GM21526 (cell line): Measurements from ENCODE around the gene MORC3.
"Not testable (repeated sequence)": the region's sequence is repeated elsewhere in the genome, so short reads cannot be mapped to it uniquely, and the experiment has no call there.

Experiments
- ATAC-seq: cut with Tn5 transposase; IDR thresholded peaks from one replicate; pipeline ENCODE4 v1.9.1; 2021; ENCODE audit warnings: moderate library complexity; ENCODE audit not compliant: unreplicated experiment, low FRiP score

The MORC3 gene

DNA sequence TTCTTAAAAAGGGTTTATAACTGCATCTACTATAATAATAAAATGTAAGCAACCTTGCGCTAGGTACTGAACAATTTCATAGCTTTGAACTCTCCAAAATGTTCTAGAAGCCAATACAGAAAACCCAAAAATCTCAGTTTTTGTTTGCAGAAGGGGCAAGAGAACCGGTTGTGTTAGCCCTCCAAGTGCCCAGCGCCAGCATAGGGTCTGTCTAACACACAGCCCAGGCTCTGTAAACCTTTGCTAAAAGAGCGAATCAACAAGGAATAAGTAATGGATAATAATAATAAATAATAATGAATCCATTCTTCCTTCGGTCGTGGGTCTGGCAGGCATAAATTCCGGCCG is 64.9 kb downstream of the MORC3 start:
- no peak for ATAC-seq

DNA sequence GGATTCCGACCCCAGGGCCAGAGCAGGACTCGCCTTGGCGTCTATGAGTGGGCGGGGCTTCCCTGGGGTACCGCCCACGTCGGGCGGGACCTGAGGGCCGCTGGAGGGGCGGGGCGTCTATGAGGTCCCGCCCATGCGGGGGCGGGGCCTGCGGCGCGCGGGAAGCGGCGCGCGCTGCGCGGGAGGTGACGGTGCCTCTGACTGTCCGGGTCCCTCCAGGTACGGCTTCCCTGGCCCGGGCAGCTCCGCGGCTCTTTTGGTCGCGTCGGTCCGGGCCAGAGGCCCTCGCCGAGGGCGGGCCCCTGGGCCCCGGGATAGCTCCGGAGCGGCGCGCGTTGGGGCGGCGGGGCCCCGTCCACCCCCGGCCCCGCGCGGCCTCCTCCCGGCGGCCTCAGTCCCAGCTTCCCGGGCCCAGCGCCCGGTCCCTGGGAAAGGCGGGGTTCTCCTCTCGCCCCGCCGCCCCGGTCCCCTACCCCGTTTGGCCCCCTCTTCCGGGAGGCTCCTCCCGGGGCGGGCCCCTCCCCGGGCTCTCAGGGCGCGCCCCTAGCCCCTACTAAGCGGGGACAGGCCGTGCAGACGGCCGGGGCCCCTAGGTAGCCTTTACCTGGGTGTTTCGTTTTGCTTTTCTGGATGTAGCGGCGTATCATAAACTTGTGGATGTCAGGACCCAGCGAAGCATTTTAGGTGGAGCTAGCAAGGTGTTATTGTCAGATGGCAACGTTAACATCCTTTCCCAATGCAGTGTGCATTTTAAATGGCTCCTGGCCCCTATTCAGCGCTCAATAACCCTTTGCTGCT is 65.4 kb downstream of the MORC3 start, which contains the start of gene CHAF1B:
TSS of gene CHAF1B (plus strand) at position 160 of the 798 bp plus-strand sequence. CDS start 745 bp downstream, outside the sequence.
- peak; percentile 87 for ATAC-seq

DNA sequence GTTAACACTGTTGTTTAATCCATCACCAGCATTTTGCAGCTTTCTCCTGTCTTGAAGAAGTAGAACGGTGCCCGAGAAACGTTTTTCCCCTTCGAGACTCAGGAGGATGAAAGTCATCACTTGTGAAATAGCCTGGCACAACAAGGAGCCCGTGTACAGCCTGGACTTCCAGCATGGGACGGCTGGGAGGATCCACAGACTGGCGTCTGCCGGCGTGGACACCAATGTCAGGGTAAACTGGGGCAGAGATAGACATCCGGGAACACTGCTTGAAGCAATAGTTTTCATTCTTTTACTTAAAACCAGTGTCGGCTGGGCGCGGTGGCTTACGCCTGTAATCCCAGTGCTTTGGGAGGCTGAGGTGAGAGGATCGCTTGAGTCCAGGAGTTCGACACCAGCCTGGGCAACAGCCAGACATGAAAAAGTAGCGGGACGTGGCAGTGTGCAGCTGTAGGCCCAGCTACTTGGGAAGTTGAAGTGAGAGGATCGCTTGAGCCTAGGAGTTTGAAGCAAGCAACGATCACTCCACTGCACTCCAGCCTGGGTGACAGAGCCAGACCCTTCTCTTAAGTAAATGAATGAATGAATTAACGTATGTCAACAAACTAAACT is 66.1 kb downstream of the MORC3 start:
- no peak for ATAC-seq

DNA sequence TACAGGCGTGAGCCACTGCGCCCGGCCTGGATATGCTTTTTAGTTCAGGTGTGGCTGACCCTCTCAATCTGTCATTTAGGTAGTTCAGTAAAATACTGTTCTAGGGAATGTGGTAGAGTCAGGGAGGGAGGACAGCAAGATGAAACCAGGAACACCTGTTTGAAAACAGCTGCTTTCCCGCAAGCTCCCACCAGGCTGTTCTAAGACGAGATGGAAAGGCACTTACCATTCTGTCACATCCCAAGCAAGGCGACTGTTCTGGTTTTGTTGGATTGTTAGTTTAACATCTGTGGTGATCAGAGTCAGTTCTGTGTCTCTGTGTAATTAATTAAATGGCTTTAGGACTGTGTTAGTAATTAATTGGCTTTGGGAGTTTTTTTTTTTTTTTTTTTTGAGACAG is 68.1 kb downstream of the MORC3 start:
- ATAC-seq, result no peak

DNA sequence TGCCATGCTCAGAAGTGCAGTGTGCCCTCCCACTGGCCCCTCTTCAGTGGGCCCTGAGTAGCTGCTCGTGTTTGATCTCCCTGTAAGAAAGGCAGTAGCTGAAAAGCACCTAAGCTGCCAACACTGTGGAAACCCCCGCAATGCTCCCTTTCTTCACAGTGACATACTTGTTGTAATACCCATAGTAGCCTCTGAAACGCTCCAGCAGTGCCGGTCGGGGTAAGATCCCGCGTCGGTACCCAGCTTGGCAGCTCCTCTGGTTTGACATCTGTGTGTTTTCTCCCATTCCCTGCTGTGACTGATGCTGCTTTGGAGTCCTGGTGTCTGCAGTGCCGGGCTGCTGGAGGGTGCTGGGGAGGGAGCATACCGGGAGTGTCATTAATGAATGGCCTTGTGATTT is 68.8 kb downstream of the MORC3 start:
- ATAC-seq, result no peak

DNA sequence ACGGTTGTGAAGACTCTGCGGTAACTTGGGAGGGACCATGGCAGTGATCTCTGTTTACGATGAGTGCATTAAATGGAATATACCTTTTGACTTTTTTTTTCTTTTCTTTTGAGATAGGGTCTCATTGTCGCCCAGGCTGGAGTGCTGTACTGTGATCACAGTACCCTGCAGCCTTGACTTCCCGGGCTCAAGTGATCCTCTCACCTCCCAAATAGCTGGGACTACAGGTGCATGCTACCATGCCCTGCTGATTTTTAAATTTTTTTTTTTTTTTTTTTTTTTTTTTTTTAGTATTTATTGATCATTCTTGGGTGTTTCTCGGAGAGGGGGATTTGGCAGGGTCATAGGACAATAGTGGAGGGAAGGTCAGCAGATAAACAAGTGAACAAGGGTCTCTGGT is 71.7 kb downstream of the MORC3 start:
- ATAC-seq, result not testable (repeated sequence)

DNA sequence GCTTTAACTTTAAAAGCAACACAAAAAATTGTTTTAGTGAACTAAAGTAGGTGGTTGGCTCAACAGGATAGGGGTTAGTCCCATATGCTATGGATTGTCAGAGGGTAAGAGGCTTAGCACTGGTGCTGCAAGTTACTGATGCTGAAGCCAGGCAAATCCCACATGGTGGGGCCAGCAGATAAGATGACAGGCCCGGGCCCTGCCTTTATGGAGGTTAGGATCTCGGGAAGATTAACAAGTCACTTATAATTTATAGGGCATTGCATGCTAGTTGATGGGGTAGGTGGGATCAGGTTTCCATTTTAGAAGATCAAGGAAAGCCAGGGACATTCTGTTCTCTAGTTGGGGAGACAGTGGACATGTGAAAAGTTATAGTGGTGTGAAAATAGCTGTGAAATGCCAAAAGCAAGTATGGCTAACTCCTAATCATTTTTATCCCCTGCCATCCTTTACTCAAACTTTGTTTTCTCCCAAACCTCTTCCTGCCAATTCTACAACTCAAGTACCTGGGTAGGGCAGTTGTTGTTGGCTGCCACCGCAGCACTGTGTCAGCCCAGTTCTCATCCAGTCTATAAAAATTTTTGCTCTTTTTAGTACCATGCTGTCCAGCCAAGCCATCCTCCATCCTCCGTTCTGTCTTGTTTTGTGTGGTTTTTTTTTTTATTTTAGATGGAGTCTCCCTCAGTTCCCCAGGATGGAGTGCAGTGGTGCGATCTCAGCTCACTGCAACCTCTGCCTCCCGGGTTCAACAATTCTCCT is 75.5 kb downstream of the MORC3 start:
- ATAC-seq, result no peak

DNA sequence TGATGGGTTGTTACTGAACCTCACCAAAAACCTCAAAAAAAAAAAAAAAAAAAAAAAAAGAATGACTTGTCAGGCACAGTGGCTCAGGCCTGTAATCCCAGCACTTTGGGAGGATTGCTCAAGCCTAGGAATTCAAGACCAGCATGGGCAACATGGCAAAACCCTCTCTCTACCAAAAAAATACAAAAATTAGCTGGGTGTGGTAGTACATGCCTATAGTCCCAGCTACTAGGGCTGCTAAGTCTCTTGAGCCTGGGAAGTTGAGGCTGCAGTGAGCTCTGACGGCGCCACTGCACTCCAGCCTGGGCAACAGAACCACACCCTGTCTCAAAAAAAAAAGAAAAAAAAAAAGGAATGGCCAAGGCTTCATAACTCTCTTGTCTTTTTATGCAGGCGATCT is 76.3 kb downstream of the MORC3 start:
- ATAC-seq, result no peak

DNA sequence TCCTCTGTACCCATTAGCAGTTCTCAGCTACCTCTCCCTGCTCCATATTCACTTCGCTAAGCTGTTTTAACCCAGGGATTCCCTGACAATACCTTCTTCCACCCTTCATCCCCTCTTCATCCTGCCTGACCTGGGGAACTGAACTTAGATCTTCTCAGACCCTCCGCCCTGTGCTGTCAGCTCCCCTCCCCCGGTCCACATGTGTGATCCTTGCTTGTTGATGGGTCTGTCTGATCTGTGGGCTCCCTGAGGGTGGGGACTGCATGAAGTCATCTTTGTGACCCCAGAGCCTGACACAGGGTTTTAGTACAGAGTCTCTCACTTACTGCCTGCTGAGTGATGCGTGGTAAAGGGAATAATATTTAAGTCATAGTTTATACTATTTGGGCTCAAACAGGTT is 77.0 kb downstream of the MORC3 start:
- no peak for ATAC-seq

DNA sequence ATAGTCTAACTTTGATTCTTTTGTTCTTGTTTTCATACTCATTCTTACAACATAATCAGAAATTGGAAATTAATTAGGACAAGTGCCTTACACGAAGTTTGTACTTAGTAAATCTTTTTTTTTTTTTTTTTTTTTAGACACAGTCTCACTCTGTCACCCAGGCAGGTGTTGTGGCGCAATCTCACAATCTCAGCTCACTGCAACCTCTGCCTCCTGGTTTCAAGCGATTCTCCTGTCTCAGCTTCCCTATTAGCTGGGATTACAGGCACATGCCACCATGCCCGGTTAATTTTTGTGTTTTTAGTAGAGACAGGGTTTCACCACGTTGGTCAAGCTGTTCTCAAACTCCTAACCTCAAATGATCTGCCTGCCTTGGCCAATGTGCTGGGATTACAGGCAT is 77.6 kb downstream of the MORC3 start:
- no peak for ATAC-seq

DNA sequence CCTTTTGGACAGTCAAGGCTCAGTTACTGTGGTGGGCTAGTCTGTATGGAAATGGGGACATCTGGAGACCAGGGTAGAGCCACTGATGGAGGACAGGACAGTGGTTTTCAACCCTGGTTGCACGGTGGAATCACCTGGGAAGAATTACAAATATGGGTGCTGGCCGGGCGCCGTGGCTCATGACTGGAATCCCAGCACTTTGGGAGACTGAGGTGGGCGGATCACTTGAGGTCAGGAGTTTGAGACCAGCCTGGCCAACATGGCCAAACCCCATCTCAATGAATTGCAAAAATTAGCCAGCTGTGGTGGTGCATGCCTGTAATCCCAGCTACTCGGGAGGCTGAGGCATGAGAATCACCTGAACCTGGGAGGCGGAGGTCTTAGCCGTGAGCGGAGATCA is 79.7 kb downstream of the MORC3 start:
- ATAC-seq, result not testable (repeated sequence)

DNA sequence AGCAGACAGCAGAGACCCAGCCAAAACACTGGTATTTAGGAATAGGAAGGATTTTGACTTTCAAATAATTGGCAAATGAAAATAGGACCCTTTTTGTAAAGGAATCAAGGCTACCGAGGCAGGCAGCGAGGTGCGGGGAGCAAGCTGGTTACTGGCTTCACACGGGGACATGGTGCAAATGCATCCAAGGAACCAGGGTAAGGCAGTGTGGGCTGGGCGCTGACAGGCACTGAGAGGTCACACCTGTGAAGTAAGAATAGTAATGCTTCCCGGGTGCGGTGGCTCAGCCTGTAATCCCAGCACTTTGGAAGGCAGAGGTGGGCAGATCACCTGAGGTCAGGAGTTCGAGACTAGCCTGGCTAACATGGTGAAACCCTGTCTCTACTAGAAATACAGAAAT is 80.7 kb downstream of the MORC3 start:
- no peak for ATAC-seq

DNA sequence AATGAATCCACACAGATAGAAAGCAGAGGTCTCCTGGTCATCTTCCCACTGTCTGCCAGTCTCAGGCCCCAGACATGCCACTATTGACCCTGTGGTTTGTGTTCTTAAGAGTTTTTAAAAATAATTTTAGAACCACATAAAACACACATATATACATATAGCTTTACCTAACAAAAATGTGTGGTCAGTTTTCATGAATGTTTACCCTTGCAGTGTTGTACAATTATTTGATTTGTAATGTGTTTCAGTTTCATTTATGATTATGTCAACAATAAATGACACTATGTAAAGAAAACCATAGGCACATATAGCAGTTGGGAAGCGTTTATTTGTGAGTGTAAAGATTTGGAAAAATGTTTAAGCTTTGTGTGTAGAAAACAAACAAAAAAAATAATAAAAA is 82.3 kb downstream of the MORC3 start:
- ATAC-seq, result no peak

DNA sequence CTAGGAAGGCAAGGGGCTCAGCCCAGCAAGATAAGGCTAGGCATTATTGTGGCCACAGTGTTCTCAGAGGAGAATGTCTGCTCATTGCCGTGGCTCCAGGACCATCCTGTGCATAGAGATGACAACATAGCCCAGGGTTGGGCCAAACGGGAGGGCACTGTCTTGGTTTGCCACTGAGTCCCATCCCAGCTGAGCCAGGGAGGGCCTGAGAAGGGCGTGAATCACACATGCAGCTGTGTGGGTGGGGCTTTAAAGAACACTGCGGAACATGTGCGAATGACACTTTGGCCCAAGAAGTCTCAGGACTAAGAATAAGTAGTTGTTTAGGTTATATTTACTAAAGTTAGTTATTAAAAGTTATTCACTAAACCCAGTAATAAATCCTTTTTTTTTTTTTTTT is 83.7 kb downstream of the MORC3 start:
- ATAC-seq, result no peak

DNA sequence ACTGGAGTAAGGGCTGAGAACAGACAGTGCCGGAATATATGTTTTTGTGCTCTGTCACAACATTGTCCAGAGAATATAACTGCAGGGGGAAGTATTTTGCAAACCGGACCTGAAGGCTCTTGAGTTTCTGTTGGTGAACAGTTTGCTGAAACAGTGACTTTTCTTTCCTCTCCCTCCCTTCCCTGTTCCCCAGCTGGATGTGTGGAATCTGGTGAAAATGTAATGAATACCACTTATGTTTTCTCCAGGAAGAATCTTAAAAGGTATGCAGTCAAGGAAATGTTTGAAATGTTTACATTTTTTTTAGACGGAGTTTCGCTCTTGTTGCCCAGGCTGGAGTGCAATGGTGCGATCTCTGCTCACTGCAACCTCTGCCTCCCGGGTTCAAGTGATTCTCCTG is 88.6 kb downstream of the MORC3 start:
- ATAC-seq, result no peak

DNA sequence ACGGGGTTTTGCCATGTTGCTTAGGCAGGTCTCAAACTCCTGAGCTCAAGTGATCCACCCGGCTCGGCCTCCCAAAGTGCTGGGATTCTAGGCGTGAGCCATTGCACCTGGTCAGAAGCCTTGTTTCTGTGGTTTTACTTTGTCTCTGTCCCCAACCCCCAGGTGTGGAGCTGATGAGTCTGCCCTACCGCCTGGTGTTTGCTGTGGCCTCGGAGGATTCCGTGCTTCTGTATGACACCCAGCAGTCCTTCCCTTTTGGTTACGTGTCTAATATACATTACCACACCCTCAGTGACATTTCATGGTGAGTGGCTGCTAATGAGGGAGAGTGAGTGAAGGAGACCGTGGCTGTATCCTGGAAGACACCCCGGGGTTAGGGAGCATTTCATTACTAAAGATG is 91.3 kb downstream of the MORC3 start:
- ATAC-seq, result no peak

DNA sequence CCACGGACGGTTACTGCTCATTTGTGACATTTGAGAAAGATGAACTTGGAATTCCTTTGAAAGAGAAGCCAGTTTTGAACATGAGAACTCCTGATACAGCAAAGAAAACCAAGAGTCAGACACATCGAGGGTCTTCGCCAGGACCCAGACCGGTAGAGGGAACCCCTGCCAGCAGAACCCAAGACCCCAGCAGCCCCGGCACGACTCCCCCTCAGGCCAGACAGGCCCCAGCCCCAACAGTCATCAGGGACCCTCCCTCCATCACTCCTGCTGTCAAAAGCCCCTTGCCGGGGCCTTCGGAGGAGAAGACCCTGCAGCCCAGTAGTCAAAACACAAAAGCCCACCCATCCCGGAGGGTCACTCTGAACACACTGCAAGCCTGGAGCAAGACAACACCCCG is 92.9 kb downstream of the MORC3 start:
- ATAC-seq, result no peak

DNA sequence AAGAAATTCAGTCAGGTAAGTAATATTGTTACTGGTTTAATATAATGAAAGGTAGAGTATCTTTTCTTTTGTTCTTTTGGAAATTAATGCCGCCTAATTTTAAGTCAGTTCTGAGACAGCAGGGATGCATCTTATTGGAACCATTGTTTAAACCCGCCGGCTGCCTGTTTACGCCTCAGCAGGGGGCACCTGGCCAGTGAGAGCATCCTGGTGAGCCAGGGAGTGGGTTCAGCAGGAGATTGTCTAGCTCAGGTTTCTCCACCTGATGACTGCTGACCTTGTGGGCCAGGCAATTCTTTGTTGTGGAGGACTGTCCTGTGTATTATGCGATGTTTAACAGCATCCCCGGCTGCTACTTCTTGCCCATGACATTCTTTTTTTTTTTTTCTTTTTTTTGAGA is 95.4 kb downstream of the MORC3 start:
- ATAC-seq, result no peak

DNA sequence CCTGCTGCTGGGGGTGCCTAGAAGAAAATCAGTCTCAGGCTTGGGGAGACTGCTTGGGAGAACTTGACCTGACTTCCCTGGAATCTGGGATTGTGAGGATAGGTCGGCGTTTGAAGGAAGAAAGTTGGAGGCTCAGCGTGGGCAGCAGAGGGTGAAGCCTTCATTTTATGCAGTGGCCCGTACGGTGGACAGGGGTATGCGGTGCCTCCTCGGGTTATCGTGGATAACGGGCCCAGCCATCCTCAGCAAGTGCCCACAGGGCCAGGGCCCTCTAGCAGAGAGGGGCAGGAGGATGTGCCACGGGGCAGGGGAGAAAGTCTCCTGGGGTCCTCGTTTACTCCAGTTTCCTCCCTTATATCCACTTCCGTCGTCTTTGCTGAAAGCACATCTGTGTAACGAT is 99.2 kb downstream of the MORC3 start:
- no peak for ATAC-seq

DNA sequence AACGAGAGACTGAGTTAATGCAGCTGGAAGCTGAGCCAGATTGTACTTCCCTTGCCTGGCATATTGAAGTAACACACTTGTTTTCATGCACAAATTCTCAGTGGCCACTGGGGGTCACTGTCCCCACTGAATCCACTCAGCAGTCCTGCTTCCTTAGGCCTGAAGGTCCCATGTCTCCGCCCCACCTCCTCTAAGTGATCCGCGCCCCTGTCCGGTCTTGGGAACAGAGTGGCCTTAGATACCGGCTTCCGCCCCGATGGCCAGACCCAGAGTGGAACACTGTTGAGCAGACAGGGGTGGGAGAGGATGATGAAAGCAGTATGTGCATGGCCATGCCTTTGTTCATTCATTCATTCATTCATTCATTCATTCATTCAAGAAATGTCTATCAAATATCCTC is 100.0 kb downstream of the MORC3 start:
- ATAC-seq, result no peak

DNA sequence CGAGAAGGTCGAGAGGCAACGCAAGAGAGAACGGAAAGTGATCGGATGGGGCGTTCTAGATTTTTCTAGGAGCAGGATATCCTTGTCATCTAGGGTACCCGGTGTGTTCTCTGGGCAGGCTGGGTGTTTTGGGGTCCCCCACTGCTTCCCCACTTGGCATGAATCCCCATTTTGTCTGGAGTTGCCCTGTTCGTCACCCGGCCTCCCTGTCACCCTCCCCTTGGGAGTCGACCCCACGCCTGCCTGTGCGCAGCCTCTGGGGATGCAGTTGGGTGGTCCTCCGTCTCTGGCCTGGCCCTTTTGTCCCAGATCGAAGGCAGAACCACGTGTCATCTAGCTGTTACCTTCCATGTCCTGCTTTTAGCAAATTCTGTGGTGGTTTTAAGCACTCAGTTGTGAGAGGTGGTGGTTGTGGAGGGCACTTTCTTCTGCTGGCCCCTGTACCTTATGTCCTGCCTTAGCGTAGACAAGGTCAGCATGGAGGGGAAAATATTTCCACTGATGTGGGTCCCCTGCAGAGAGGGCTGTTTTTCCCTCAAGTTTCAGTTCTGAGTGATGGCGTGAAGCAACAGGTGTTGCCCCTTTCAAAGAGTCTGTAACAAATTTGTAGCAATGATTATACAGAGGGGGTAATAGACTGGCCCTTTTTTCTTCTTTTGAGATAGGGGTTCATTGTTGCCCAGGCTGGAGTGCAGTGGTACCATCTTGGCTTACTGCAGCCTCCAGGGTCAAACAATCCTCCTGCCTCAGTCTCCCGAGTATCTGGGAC is 100.8 kb downstream of the MORC3 start:
- no peak for ATAC-seq
